ENCODE measurements around the gene ZDHHC16.
"Not testable (repeated sequence)": the region's sequence is repeated elsewhere in the genome, so short reads cannot be mapped to it uniquely, and the experiment has no call there.

ZDHHC16 gene

GRCh38 chr10:97475936-97476594 lies 30.1 kb downstream of the ZDHHC16 start:
- no peaks in the 10 kb centered on the region for H3K27me3 ChIP-seq (ENCODE audit: control insufficient read depth, insufficient read depth, low read length)
- no peaks in the 10 kb centered on the region for H3K9me3 ChIP-seq (ENCODE audit: control insufficient read depth, insufficient read depth, low read length)
- DNase-seq (ENCODE audit: low read depth, low spot score) = no peak
- no peak overlapping the region for H3K4me3 ChIP-seq (ENCODE audit: low read length)
- peaks cover 1% of the 10 kb centered on the region; the same call in 1 of the 2 replicates for H3K4me1 ChIP-seq (ENCODE audit: control insufficient read depth, insufficient read depth, low read length)
- peaks cover 15% of the 10 kb centered on the region; the same call in 1 of the 2 replicates for H3K36me3 ChIP-seq (ENCODE audit: control insufficient read depth, insufficient read depth, low read length)
- H3K27ac ChIP-seq (ENCODE audit: low read length) = no peak overlapping the region
- no CpG with 5 or more reads among the region's 2 CpGs for WGBS (ENCODE audit: insufficient coverage, insufficient read length)

DNA sequence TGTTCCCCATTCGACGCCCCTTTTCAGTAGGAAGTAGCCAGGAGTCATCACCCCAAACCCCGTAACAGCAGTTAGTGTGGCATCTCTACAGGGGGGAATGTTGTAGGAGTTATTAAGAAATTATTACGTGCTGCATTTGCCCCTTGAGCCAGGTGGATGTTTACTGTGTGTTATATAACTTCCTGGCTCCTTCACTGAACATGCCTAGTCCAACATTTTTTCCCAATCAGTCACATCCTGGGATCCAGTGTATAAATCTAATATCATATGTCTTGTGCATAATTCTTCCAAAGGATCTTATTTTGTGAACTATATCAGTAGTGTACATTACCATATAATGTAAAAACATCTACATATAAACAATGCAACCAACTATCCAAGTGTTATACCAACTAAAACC lies 33.4 kb downstream of the ZDHHC16 start:
- H3K27ac ChIP-seq (ENCODE audit: low read length); H3K27me3 ChIP-seq (ENCODE audit: control insufficient read depth, insufficient read depth, low read length); H3K4me1 ChIP-seq (ENCODE audit: control insufficient read depth, insufficient read depth, low read length); H3K4me3 ChIP-seq (ENCODE audit: low read length); DNase-seq (ENCODE audit: low read depth, low spot score); H3K9me3 ChIP-seq (ENCODE audit: control insufficient read depth, insufficient read depth, low read length): not testable (repeated sequence)
- WGBS (ENCODE audit: insufficient coverage, insufficient read length) = no CpG with 5 or more reads among the region's 4 CpGs
- H3K36me3 ChIP-seq (ENCODE audit: control insufficient read depth, insufficient read depth, low read length) = peaks cover 11% of the 10 kb centered on the region; the same call in 1 of the 2 replicates

DNA sequence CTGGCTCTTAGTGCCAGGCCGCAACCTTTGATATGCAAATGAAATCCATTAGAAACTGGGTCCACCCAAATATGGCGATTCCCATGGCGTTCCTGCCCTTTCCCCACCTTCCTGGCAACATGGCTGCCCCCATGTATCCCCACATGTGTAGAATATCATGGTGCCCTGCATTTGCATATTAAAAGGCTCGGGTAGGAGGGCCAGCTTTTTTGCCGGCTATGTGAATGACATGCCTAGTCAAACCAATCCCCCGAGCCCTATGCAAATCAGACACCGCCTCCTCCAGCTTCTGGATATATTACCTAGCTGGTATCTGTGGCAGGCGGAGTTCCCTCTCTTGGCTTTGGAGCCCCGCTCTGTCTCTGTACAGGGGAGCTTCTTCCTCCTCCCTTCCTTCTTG lies 34.0 kb downstream of the ZDHHC16 start:
- DNase-seq (ENCODE audit: low read depth, low spot score) = peak; percentile 90
- H3K4me3 ChIP-seq (ENCODE audit: low read length) = no peak overlapping the region
- no peaks in the 10 kb centered on the region for H3K27me3 ChIP-seq (ENCODE audit: control insufficient read depth, insufficient read depth, low read length)
- no peak overlapping the region for H3K27ac ChIP-seq (ENCODE audit: low read length)
- no peaks in the 10 kb centered on the region for H3K9me3 ChIP-seq (ENCODE audit: control insufficient read depth, insufficient read depth, low read length)
- H3K36me3 ChIP-seq (ENCODE audit: control insufficient read depth, insufficient read depth, low read length) = peaks cover 11% of the 10 kb centered on the region; the same call in 1 of the 2 replicates
- WGBS (ENCODE audit: insufficient coverage, insufficient read length) = no CpG with 5 or more reads among the region's 9 CpGs
- peaks cover 1% of the 10 kb centered on the region; the same call in 1 of the 2 replicates for H3K4me1 ChIP-seq (ENCODE audit: control insufficient read depth, insufficient read depth, low read length)

DNA sequence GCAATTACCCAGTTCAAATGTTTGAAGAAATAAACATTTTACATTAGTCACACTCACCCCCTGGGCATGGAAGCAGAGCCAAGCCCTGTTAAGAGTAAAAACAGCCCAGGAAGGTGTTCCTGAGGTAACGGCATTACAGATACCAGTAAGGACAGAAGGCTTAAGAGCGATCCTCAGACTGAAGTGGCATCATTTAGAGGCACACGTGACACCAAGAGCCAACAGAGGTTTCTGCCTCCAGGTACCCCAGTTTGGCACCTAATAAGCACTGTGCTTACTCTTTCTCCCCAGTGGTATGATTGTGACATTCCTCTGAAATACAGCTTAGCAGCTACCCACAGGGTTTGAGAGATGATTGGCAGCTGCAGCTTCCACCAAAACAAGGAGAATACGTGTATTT lies 35.1 kb downstream of the ZDHHC16 start:
- Histone ChIP-seq H3K27me3 (ENCODE audit: control insufficient read depth, insufficient read depth, low read length) (no peaks in the 10 kb centered on the region), H3K27ac (ENCODE audit: low read length) (no peak overlapping the region), H3K36me3 (ENCODE audit: control insufficient read depth, insufficient read depth, low read length) (peaks cover 11% of the 10 kb centered on the region; the same call in 1 of the 2 replicates), H3K4me1 (ENCODE audit: control insufficient read depth, insufficient read depth, low read length) (peaks cover 1% of the 10 kb centered on the region; the same call in 1 of the 2 replicates), H3K4me3 (ENCODE audit: low read length) (no peak overlapping the region), H3K9me3 (ENCODE audit: control insufficient read depth, insufficient read depth, low read length) (no peaks in the 10 kb centered on the region)
- no peak for DNase-seq (ENCODE audit: low read depth, low spot score)
- WGBS (ENCODE audit: insufficient coverage, insufficient read length) = no CpG with 5 or more reads among the region's 4 CpGs

DNA sequence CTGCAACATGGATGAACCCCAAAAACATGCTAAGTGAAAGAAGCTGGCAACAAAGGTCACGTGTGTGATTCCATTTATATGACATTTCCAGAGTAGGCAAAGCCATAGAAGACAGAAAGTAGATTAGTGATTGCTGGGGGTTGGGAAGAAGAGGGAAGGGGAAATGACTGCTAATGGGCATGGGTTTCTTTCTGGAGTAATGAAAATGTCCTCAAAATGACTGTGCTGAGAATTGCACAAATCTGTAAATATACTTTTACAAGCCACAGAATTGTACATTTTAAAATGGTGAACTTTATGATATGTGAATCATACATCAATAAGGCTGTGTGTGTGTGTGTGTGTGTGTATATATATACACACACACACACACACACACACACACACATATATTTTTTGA lies 36.4 kb downstream of the ZDHHC16 start:
- Histone ChIP-seq H3K27me3 (ENCODE audit: control insufficient read depth, insufficient read depth, low read length) (no peaks in the 10 kb centered on the region), H3K4me3 (ENCODE audit: low read length) (no peak overlapping the region), H3K9me3 (ENCODE audit: control insufficient read depth, insufficient read depth, low read length) (no peaks in the 10 kb centered on the region), H3K4me1 (ENCODE audit: control insufficient read depth, insufficient read depth, low read length) (peaks cover 1% of the 10 kb centered on the region; the same call in 1 of the 2 replicates), H3K27ac (ENCODE audit: low read length) (no peak overlapping the region), H3K36me3 (ENCODE audit: control insufficient read depth, insufficient read depth, low read length) (peaks cover 8% of the 10 kb centered on the region; the same call in 1 of the 2 replicates)
- no CpG with 5 or more reads among the region's 1 CpG for WGBS (ENCODE audit: insufficient coverage, insufficient read length)
- no peak for DNase-seq (ENCODE audit: low read depth, low spot score)

DNA sequence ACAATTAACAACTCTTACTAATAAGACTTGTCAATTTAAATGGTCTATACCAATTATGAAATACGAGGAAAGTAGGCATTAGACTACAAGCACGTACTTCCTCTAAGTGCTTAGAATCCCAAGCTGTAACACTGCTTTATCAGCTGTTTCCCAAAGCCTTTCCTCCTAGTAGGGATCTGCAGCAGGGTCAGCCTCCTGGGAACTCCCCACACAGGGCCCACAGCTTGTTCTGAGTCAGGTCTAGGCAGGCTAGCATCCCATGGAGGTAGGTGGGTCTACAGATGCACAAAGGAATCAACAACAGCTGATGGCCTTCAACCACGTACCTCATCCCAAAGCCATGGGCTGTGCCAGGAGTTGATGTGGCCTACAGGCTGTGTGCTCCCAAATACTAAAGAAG lies 37.5 kb downstream of the ZDHHC16 start:
- WGBS (ENCODE audit: insufficient coverage, insufficient read length) = no CpG with 5 or more reads among the region's 3 CpGs
- Histone ChIP-seq H3K4me3 (ENCODE audit: low read length) (no peak overlapping the region), H3K36me3 (ENCODE audit: control insufficient read depth, insufficient read depth, low read length) (no peaks in the 10 kb centered on the region), H3K27me3 (ENCODE audit: control insufficient read depth, insufficient read depth, low read length) (no peaks in the 10 kb centered on the region), H3K9me3 (ENCODE audit: control insufficient read depth, insufficient read depth, low read length) (no peaks in the 10 kb centered on the region), H3K27ac (ENCODE audit: low read length) (no peak overlapping the region), H3K4me1 (ENCODE audit: control insufficient read depth, insufficient read depth, low read length) (peaks cover 1% of the 10 kb centered on the region; the same call in 1 of the 2 replicates)
- DNase-seq (ENCODE audit: low read depth, low spot score) = no peak

- Histone ChIP-seq H3K4me1 (ENCODE audit: control insufficient read depth, insufficient read depth, low read length) (peaks cover 1% of the 10 kb centered on the region; the same call in 1 of the 2 replicates), H3K36me3 (ENCODE audit: control insufficient read depth, insufficient read depth, low read length) (no peaks in the 10 kb centered on the region), H3K4me3 (ENCODE audit: low read length) (no peak overlapping the region), H3K9me3 (ENCODE audit: control insufficient read depth, insufficient read depth, low read length) (no peaks in the 10 kb centered on the region), H3K27ac (ENCODE audit: low read length) (no peak overlapping the region), H3K27me3 (ENCODE audit: control insufficient read depth, insufficient read depth, low read length) (no peaks in the 10 kb centered on the region)
- WGBS (ENCODE audit: insufficient coverage, insufficient read length) = no CpG with 5 or more reads among the region's 1 CpG
- DNase-seq (ENCODE audit: low read depth, low spot score) = no peak
Measured at GRCh38 chr10:97483921-97484320, 37.9 kb downstream of the ZDHHC16 start.

GRCh38 chr10:97485647-97486281 lies 39.8 kb downstream of the ZDHHC16 start:
- WGBS (ENCODE audit: insufficient coverage, insufficient read length) = no CpG with 5 or more reads among the region's 4 CpGs
- H3K4me3 ChIP-seq (ENCODE audit: low read length) = no peak overlapping the region
- no peaks in the 10 kb centered on the region for H3K9me3 ChIP-seq (ENCODE audit: control insufficient read depth, insufficient read depth, low read length)
- H3K4me1 ChIP-seq (ENCODE audit: control insufficient read depth, insufficient read depth, low read length) = no peaks in the 10 kb centered on the region
- DNase-seq (ENCODE audit: low read depth, low spot score) = no peak
- H3K36me3 ChIP-seq (ENCODE audit: control insufficient read depth, insufficient read depth, low read length) = no peaks in the 10 kb centered on the region
- H3K27ac ChIP-seq (ENCODE audit: low read length) = no peak overlapping the region
- no peaks in the 10 kb centered on the region for H3K27me3 ChIP-seq (ENCODE audit: control insufficient read depth, insufficient read depth, low read length)

- H3K4me3 ChIP-seq (ENCODE audit: low read length) = no peak overlapping the region
- no CpG with 5 or more reads among the region's 2 CpGs for WGBS (ENCODE audit: insufficient coverage, insufficient read length)
- no peaks in the 10 kb centered on the region for H3K27me3 ChIP-seq (ENCODE audit: control insufficient read depth, insufficient read depth, low read length)
- H3K9me3 ChIP-seq (ENCODE audit: control insufficient read depth, insufficient read depth, low read length) = no peaks in the 10 kb centered on the region
- H3K36me3 ChIP-seq (ENCODE audit: control insufficient read depth, insufficient read depth, low read length) = no peaks in the 10 kb centered on the region
- no peak for DNase-seq (ENCODE audit: low read depth, low spot score)
- no peak overlapping the region for H3K27ac ChIP-seq (ENCODE audit: low read length)
- H3K4me1 ChIP-seq (ENCODE audit: control insufficient read depth, insufficient read depth, low read length) = peaks cover 3% of the 10 kb centered on the region; the same call in 1 of the 2 replicates
Measured at GRCh38 chr10:97490592-97490991, 44.6 kb downstream of the ZDHHC16 start.

DNA sequence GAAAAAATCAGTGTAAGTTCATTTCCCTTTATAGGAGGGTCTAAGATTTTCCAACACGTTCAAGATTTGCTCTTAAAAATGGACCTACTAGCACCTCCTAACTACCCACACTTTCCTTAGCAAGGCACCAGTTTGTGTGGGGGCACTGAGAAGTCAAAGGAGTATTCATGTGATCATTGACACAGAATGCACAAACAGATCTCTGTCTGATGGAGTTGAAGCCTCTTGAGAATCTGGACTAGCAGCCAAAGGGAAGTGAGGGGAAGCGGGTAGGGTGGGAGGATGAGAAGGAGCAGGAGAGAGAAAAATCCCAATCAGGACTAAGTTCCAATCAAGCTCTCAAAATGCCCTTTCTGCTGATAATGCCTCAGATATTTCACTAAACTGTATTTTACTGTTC lies 48.2 kb downstream of the ZDHHC16 start:
- Histone ChIP-seq H3K36me3 (ENCODE audit: control insufficient read depth, insufficient read depth, low read length) (no peaks in the 10 kb centered on the region), H3K9me3 (ENCODE audit: control insufficient read depth, insufficient read depth, low read length) (no peaks in the 10 kb centered on the region), H3K4me1 (ENCODE audit: control insufficient read depth, insufficient read depth, low read length) (peaks cover 3% of the 10 kb centered on the region; the same call in 1 of the 2 replicates), H3K27me3 (ENCODE audit: control insufficient read depth, insufficient read depth, low read length) (no peaks in the 10 kb centered on the region), H3K4me3 (ENCODE audit: low read length) (no peak overlapping the region), H3K27ac (ENCODE audit: low read length) (no peak overlapping the region)
- no CpG with 5 or more reads among the region's 2 CpGs for WGBS (ENCODE audit: insufficient coverage, insufficient read length)
- no peak for DNase-seq (ENCODE audit: low read depth, low spot score)

Measured in iPS DF 6.9 (cell line).